Vagina (tissue), 2 donors: ENCODE results near the gene SV2A.

Experiments used
- CTCF ChIP-seq, 3 experiments: fragments of 450-650 bp in 2 of 3; fragments of 200-600 bp in 1 of 3; sonication (generic) in 1 of 3; IDR thresholded peaks; one replicate each; pipeline ENCODE4 v1.5.1; 2017 to 2019; ENCODE audit warnings: antibody characterized with exemption in 3 of 3, mild to moderate bottlenecking in 2 of 3, moderate library complexity in 2 of 3
- POLR2A ChIP-seq, 2 donors: fragments of 450-650 bp; IDR thresholded peaks; one replicate each; pipeline ENCODE4 v1.6.1; 2017; ENCODE audit warnings: antibody characterized with exemption in 2 of 2, mild to moderate bottlenecking in 2 of 2, moderate library complexity in 2 of 2
- POLR2AphosphoS5 ChIP-seq, 2 donors: sonication (generic); formaldehyde crosslinking; IDR thresholded peaks; one replicate each; pipeline ENCODE4 v1.9.0; 2017; ENCODE audit warnings: antibody characterized with exemption in 2 of 2, mild to moderate bottlenecking in 2 of 2, low read depth in 1 of 2; ENCODE audit not compliant: insufficient read depth in 1 of 2

GRCh38 chr1:149877211-149877946, 40.3 kb downstream of the SV2A start:
- no peak for TF ChIP-seq CTCF (IDR thresholded peaks at IDR 0.05)
- TF ChIP-seq POLR2AphosphoS5 (IDR thresholded peaks at IDR 0.05; ENCODE audit: insufficient read depth in 1 of 2, low read depth in 1 of 2), result no peak
- no peak for TF ChIP-seq POLR2A (IDR thresholded peaks at IDR 0.05)
